ENCODE results near the gene KCNK10.

The KCNK10 gene

GRCh38 chr14:88242446-88242845 is 80.6 kb downstream of the KCNK10 start:
- Histone ChIP-seq H3K4me3 (ENCODE audit: insufficient read depth, low read length, poor library complexity, severe bottlenecking) (no peak overlapping the region), H3K27me3 (ENCODE audit: low read length) (no peaks in the 10 kb centered on the region)

GRCh38 chr14:88241810-88242209 is 81.3 kb downstream of the KCNK10 start:
- H3K36me3 ChIP-seq (ENCODE audit: low read length) = no peaks in the 10 kb centered on the region
- no peak overlapping the region for H3K4me2 ChIP-seq (ENCODE audit: low read depth, low read length, poor library complexity, severe bottlenecking)
- H3K79me2 ChIP-seq (ENCODE audit: insufficient read depth, low read length) = no peaks in the 10 kb centered on the region
- no peak overlapping the region for H3K27ac ChIP-seq (ENCODE audit: low read depth, low read length)
- no peaks in the 10 kb centered on the region for H3K9me2 ChIP-seq (replicated peaks; ENCODE audit: insufficient read depth, low read length)
- H4K20me1 ChIP-seq (ENCODE audit: low read depth, low read length) = no peaks in the 10 kb centered on the region
- H2AFZ ChIP-seq (ENCODE audit: low read depth, low read length, severe bottlenecking) = no peak overlapping the region
- no peaks in the 10 kb centered on the region for H3K9me3 ChIP-seq (ENCODE audit: insufficient read depth, low read length)
- no peak overlapping the region for H3K4me3 ChIP-seq (ENCODE audit: insufficient read depth, low read length, poor library complexity, severe bottlenecking)
- no peak for TF ChIP-seq EZH2phosphoT487 (conservative IDR thresholded peaks at IDR 0.05; ENCODE audit: low read length)
- TF ChIP-seq CTCF (IDR thresholded peaks at IDR 0.05; ENCODE audit: insufficient read depth, low read length, poor library complexity, severe bottlenecking) = no peak
- no peak overlapping the region for H3K9ac ChIP-seq (ENCODE audit: low read length)
- no peaks in the 10 kb centered on the region for H3K27me3 ChIP-seq (ENCODE audit: low read length)
- H3F3A ChIP-seq (ENCODE audit: insufficient read depth) = no peaks in the 10 kb centered on the region

More at GRCh38 chr14:88242446-88242845, 80.6 kb downstream of the KCNK10 start:
- no peak overlapping the region for H2AFZ ChIP-seq (ENCODE audit: low read depth, low read length, severe bottlenecking)
- no peak overlapping the region for H3K27ac ChIP-seq (ENCODE audit: low read depth, low read length)
- no peak overlapping the region for H3K4me2 ChIP-seq (ENCODE audit: low read depth, low read length, poor library complexity, severe bottlenecking)
- TF ChIP-seq EZH2phosphoT487 (conservative IDR thresholded peaks at IDR 0.05; ENCODE audit: low read length) = no peak
- TF ChIP-seq CTCF (IDR thresholded peaks at IDR 0.05; ENCODE audit: insufficient read depth, low read length, poor library complexity, severe bottlenecking) = no peak
- no peaks in the 10 kb centered on the region for H4K20me1 ChIP-seq (ENCODE audit: low read depth, low read length)
- no peak overlapping the region for H3K9ac ChIP-seq (ENCODE audit: low read length)
- H3K79me2 ChIP-seq (ENCODE audit: insufficient read depth, low read length) = no peaks in the 10 kb centered on the region
- H3K9me3 ChIP-seq (ENCODE audit: insufficient read depth, low read length) = no peaks in the 10 kb centered on the region
- no peaks in the 10 kb centered on the region for H3F3A ChIP-seq (ENCODE audit: insufficient read depth)
- no peaks in the 10 kb centered on the region for H3K36me3 ChIP-seq (ENCODE audit: low read length)
- no peaks in the 10 kb centered on the region for H3K9me2 ChIP-seq (replicated peaks; ENCODE audit: insufficient read depth, low read length)

- Histone ChIP-seq H4K20me1 (ENCODE audit: low read depth, low read length) (no peaks in the 10 kb centered on the region), H3K4me2 (ENCODE audit: low read depth, low read length, poor library complexity, severe bottlenecking) (no peak overlapping the region), H3F3A (ENCODE audit: insufficient read depth) (no peaks in the 10 kb centered on the region), H3K9me3 (ENCODE audit: insufficient read depth, low read length) (no peaks in the 10 kb centered on the region), H3K79me2 (ENCODE audit: insufficient read depth, low read length) (no peaks in the 10 kb centered on the region), H3K4me3 (ENCODE audit: insufficient read depth, low read length, poor library complexity, severe bottlenecking) (no peak overlapping the region), H3K9ac (ENCODE audit: low read length) (no peak overlapping the region), H3K27ac (ENCODE audit: low read depth, low read length) (no peak overlapping the region), H3K36me3 (ENCODE audit: low read length) (no peaks in the 10 kb centered on the region), H3K9me2 (replicated peaks; ENCODE audit: insufficient read depth, low read length) (no peaks in the 10 kb centered on the region), H2AFZ (ENCODE audit: low read depth, low read length, severe bottlenecking) (no peak overlapping the region), H3K27me3 (ENCODE audit: low read length) (no peaks in the 10 kb centered on the region)
- no peak for TF ChIP-seq CTCF (IDR thresholded peaks at IDR 0.05; ENCODE audit: insufficient read depth, low read length, poor library complexity, severe bottlenecking)
- no peak for TF ChIP-seq EZH2phosphoT487 (conservative IDR thresholded peaks at IDR 0.05; ENCODE audit: low read length)
Measured at GRCh38 chr14:88234442-88234841, 88.6 kb downstream of the KCNK10 start.
